NB4 (cell line): ENCODE data around the gene SPRR2D.

Experiments used
- CTCF ChIP-seq: IDR thresholded peaks from one replicate; pipeline ENCODE4 v1.5.1; 2012; ENCODE audit warnings: low read depth, low read length
- POLR2A ChIP-seq: IDR thresholded peaks from 2 replicates; pipeline ENCODE4 v1.6.1; 2011; ENCODE audit warnings: mild to moderate bottlenecking; ENCODE audit not compliant: insufficient read length; ENCODE audit errors: extremely low read depth

GRCh38 chr1:152997901-152998300 lies 43.0 kb downstream of the SPRR2D start:
- TF ChIP-seq POLR2A (no peak), CTCF (no peak)
